Measurements from ENCODE around the gene ESM1.

ESM1 gene

DNA sequence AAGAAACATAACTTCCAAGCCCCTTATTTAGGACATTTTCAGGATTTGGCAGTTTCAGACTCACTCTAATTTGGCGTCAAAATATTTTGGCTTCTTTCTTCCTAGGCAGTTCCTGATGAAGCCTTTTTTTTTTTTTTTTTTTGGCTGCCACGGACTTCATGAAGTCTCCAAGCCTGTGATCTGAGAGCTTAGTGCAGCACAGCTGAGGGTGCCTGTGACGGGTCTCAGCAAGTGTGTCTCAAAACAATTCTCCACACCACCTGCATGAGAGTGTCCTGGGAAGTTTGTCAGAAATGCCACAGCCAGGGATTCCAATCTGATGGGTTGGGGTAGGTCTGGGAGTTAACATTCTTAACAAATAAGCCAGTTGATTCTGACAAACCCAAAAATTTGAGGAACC is 6.0 kb upstream of the ESM1 start:
- H3K27me3 ChIP-seq = peaks cover 8% of the 10 kb centered on the region; the same call in 1 of the 2 replicates
- no peaks in the 10 kb centered on the region for H3K4me1 ChIP-seq
- H3K9me3 ChIP-seq = no peaks in the 10 kb centered on the region
- no peak for DNase-seq
- TF ChIP-seq CTCF (IDR thresholded peaks at IDR 0.05; ENCODE audit: low read depth, low read length) = no peak
- no peaks in the 10 kb centered on the region for H3K36me3 ChIP-seq
- H3K4me3 ChIP-seq (ENCODE audit: low read depth, low read length) = no peak overlapping the region

- no peak for DNase-seq
- Histone ChIP-seq H3K27me3 (peaks cover 14% of the 10 kb centered on the region; the same call in 1 of the 2 replicates), H3K4me3 (ENCODE audit: low read depth, low read length) (no peak overlapping the region), H3K4me1 (no peaks in the 10 kb centered on the region), H3K9me3 (no peaks in the 10 kb centered on the region), H3K36me3 (no peaks in the 10 kb centered on the region)
- TF ChIP-seq CTCF (IDR thresholded peaks at IDR 0.05; ENCODE audit: low read depth, low read length) = no peak
These were observed 5.5 kb upstream of the ESM1 start for GRCh38 chr5:54990841-54991258.

DNA sequence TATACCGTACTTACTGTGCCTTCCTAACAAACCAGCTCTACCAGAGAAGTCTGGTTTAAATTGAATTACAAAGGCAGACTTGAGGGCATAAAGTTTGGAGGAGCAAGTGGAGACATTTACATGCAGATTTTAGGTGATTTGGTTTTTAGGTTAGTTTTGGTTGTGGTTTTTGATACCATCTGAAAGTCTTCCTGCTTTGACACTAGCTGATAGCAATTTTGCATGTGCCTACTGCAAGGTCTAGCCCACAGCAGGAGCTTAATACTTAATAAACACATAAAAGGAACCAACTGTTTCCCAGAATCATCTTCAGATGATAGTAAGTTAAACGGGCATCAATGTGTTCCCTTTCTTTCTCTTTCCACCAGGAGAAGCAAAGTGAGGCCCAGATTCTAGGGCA is 3.4 kb upstream of the ESM1 start:
- Histone ChIP-seq H3K27me3 (peaks cover 28% of the 10 kb centered on the region), H3K9me3 (no peaks in the 10 kb centered on the region), H3K4me3 (ENCODE audit: low read depth, low read length) (no peak overlapping the region), H3K4me1 (no peaks in the 10 kb centered on the region), H3K36me3 (no peaks in the 10 kb centered on the region)
- TF ChIP-seq CTCF (IDR thresholded peaks at IDR 0.05; ENCODE audit: low read depth, low read length) = no peak
- DNase-seq = no peak

DNA sequence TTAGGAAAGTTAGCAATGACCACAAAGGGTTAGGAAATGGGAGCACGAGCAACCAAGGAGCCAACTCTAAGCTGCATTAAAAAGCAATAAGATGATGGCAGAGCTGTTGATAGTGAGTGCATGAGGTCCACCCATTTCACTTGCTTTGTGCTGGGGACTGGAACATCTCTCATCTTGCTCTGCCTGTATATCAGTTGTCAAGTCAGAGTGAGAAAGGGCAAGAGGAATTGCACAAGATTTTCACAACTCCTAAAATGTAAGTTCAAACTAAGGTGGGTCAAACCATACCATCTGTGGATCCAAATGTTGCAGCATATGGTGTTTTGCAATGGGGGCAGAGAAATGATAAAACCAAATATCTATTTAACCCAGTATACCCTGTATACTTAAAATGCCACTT is 2.8 kb upstream of the ESM1 start:
- Histone ChIP-seq H3K4me3 (ENCODE audit: low read depth, low read length) (no peak overlapping the region), H3K27me3 (peaks cover 32% of the 10 kb centered on the region), H3K9me3 (no peaks in the 10 kb centered on the region), H3K4me1 (no peaks in the 10 kb centered on the region), H3K36me3 (no peaks in the 10 kb centered on the region)
- no peak for TF ChIP-seq CTCF (IDR thresholded peaks at IDR 0.05; ENCODE audit: low read depth, low read length)
- DNase-seq = no peak

GRCh38 chr5:54986269-54986654 is 869 bp upstream of the ESM1 start:
- Histone ChIP-seq H3K36me3 (no peaks in the 10 kb centered on the region), H3K27me3 (peaks cover 33% of the 10 kb centered on the region), H3K4me1 (no peaks in the 10 kb centered on the region), H3K4me3 (ENCODE audit: low read depth, low read length) (no peak overlapping the region), H3K9me3 (no peaks in the 10 kb centered on the region)
- no peak for TF ChIP-seq CTCF (IDR thresholded peaks at IDR 0.05; ENCODE audit: low read depth, low read length)
- no peak for DNase-seq

- no peak for DNase-seq
- Histone ChIP-seq H3K4me1 (no peaks in the 10 kb centered on the region), H3K36me3 (no peaks in the 10 kb centered on the region), H3K9me3 (no peaks in the 10 kb centered on the region), H3K27me3 (peaks cover 33% of the 10 kb centered on the region), H3K4me3 (ENCODE audit: low read depth, low read length) (no peak overlapping the region)
- TF ChIP-seq CTCF (IDR thresholded peaks at IDR 0.05; ENCODE audit: low read depth, low read length) = no peak
These were observed 3.5 kb downstream of the ESM1 start for GRCh38 chr5:54981928-54982327.
